Esophagus muscularis mucosa (tissue), 3 donors: ENCODE data around the gene MYH11.

ENCODE experiments used
- POLR2A ChIP-seq: fragments of 450-650 bp; IDR thresholded peaks from one replicate; pipeline ENCODE4 v1.6.1; 2017; ENCODE audit warnings: antibody characterized with exemption, moderate library complexity, mild to moderate bottlenecking, low read depth
- POLR2AphosphoS5 ChIP-seq, 2 donors: sonication (generic); formaldehyde crosslinking; IDR thresholded peaks; one replicate each; pipeline ENCODE4 v1.6.1; 2017; ENCODE audit warnings: antibody characterized with exemption in 2 of 2
- TF ChIP-seq, protein P1 (sequence below), 3 experiments: fragments of 200-600 bp in 2 of 3; fragments of 450-650 bp in 1 of 3; sonication (generic) in 2 of 3; IDR thresholded peaks; one replicate each; pipeline ENCODE4 v1.5.1; 2017 to 2019; ENCODE audit warnings: antibody characterized with exemption in 3 of 3, mild to moderate bottlenecking in 2 of 3, moderate library complexity in 1 of 3

DNA sequence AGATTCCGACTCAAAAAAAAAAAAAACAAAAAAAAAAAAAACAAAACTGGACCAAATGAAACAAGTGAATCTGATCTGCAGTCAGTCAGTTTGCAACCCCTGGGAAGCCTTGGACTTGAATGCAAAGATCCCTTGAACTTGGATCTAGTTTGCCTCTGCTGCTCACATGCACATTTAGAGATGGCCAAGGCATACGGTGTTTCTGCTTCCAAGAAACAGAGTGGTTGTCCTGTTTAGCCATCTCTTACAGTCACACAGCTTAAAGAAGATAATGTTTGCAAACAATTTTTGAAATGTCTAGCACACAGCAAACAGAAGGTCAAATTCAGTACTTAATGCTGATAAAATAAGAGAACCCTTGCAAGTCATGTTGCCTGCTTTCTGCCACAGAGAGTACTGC, 202.2 kb downstream of the MYH11 start:
- TF ChIP-seq POLR2A (no peak), POLR2AphosphoS5 (IDR thresholded peaks at IDR 0.05) (no peak)
- TF ChIP-seq, protein P1, sequence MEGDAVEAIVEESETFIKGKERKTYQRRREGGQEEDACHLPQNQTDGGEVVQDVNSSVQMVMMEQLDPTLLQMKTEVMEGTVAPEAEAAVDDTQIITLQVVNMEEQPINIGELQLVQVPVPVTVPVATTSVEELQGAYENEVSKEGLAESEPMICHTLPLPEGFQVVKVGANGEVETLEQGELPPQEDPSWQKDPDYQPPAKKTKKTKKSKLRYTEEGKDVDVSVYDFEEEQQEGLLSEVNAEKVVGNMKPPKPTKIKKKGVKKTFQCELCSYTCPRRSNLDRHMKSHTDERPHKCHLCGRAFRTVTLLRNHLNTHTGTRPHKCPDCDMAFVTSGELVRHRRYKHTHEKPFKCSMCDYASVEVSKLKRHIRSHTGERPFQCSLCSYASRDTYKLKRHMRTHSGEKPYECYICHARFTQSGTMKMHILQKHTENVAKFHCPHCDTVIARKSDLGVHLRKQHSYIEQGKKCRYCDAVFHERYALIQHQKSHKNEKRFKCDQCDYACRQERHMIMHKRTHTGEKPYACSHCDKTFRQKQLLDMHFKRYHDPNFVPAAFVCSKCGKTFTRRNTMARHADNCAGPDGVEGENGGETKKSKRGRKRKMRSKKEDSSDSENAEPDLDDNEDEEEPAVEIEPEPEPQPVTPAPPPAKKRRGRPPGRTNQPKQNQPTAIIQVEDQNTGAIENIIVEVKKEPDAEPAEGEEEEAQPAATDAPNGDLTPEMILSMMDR (IDR thresholded peaks at IDR 0.05), result no peak
